Suppressor macrophage treated with lipopolysaccharide for 4 hours (primary cell): ENCODE measurements around the gene ZNF302.
A peak's percentile ranks its signal among the peaks of the same experiment; 100 is the strongest.
"Not testable (repeated sequence)": the region's sequence is repeated elsewhere in the genome, so short reads cannot be mapped to it uniquely, and the experiment has no call there.

Experiments
- DNase-seq: peaks from one replicate; pipeline ENCODE4 v3.0.0-alpha.2; 2020

Gene ZNF302

DNA sequence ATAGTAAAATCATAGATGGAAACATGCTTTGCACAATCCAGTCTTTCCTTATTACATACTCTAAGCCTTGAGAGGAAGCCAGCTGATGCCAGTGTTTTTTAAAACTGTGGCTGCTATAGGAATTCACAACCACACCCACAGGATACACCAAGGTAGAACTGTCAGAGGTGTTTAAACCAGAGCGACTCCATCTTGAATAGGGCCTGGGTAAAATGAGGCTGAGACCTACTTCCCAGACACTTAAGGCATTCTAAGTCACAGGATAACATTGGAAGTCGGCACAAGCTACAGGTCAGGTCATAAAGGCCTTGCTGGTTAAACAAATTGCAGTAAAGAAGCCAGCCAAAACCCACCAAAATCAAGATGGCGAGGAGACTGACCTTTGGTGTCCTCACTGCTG is 2.2 kb upstream of the ZNF302 start:
- no peak for DNase-seq

DNA sequence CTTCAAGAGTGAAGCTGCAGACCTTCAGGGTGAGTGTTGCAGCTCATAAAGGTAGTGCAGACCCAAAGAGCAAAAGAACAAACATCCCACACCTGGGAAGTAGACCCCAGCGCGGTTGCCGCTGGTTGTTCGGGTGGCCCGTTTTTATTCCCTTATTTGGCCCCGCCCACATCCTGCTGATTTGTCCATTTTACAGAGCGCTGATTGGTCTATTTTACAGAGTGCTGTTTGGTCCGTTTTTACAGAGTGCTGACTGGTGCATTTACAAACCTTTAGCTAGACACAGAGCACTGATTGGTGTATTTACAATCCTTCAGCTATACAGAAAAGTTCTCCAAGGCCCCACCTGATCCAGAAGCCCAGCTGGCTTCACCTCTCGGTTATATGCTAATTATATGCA is 1.6 kb upstream of the ZNF302 start:
- no peak for DNase-seq

DNA sequence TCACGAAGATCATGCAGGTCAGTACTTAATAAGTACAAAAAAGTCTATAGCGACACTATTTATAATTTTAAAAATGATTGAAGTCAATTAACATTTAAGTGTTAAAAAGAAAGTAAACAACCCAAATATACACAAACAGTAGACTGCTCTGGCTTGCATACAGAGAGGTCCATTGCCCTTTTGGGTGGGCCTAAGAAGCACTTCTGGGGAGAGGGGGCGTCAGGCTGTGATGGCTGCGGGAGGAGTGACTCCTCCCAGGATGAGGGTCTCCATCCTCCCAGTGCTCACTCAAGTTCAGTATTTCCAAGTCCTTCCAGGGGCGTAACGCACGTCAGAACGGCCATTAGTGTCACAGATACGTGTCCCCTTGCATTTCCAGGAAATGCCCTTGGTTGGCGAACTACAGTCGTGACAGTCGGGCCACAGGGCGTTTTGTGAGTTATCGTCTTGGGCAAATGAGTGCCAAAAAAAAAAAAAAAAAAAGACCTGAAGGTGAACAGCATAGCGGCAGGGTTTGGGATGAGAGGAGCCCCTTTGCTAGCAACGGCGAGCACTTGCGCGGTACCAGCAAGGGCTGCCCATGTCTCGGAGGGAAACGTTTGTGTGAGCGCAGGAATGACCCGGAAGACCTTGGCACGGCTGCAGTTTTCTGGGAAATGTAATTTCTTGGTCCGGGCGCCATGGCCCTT is 637 bp upstream of the ZNF302 start, which contains the start of gene SCGB2B2:
SCGB2B2 (minus strand) TSS at position 463 of the 689 bp plus-strand sequence. CDS start 82,596 bp downstream, outside the sequence.
- peak; percentile 55 for DNase-seq

DNA sequence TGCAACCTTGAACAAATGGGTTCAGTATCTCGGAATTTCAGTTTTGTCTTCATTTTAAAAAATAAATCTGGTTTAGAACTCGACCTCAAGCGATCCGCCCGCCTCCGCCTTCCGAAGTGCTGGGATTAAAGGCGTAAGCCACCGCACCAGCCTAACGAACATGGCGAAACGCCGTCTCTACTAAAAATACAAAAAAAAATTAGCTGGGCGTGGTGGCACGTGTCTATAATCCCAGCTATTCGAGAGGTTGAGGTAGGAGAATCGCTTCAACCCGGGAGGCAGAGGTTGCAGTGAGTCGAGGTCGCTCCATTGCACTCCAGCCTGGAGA is 571 bp downstream of the ZNF302 start:
- DNase-seq, result no peak

DNA sequence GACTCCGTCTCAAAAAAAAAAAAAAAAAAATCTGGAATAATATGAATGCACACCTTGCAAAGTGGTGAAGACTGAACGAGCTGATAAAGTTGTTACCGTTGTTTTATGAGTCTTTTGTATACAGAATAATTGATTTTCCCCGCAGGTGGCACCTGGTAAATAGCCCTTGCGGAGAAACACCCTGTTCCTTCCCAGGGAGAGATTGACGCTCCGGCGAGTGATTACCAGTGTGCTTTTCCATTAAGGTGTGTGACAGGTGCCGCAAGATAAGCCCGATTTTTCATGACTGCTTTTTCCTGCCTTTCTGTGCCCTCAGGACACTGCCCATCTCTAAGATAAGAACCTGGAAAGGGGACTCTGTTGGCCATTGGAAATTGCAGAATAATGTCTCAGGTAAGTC is 943 bp downstream of the ZNF302 start:
- no peak for DNase-seq

DNA sequence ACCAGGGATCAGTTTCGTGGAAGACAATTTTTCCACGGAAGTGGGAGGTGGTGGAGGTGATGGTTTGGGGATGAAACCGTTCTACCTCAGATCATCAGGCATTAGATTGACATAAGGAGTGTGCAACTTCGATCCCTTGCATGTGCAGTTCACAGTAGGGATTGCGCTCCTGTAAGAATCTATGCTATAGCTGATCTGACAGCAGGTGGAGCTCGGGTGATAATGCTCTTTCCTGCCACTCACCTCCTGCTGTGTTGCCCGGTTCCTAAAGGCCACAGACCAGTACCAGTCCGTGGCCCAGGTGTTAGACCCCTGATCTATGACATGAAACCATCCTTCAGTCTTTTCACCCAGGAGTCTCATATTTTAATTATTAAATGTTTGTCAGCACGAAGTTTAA is 4.0 kb downstream of the ZNF302 start:
- no peak for DNase-seq

DNA sequence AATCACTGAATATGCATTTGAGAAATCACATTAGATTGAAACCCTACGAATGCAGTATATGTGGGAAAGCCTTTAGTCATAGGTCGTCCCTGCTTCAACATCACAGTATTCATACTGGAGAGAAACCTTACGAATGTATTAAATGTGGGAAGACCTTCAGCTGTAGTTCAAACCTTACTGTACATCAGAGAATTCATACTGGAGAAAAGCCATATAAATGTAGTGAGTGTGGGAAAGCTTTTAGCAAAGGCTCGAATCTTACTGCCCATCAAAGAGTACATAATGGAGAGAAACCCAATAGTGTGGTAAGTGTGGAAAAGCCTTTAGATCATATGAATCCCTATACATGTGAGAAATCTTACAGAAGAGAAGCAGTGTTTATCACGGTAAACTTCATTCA is 7.8 kb downstream of the ZNF302 start:
- DNase-seq, result not testable (repeated sequence)

DNA sequence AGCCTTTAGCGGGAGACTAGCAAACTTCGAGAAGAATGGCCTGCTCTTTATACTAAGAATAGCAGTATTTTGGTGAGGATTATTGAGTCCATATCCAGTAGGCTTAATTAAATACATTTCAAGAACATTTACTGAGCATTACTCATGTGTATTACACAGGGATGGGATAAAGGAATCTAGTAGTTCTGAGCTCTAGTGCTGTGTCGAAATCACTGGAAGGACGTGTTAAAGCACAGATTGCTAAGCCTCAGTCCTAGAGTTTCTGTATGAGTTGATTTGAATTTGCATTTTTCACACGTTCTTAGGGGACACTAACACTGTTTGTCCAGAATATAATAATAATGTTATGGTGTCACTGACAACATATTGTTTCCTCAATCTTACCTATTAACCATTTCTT is 9.0 kb downstream of the ZNF302 start:
- DNase-seq, result no peak

DNA sequence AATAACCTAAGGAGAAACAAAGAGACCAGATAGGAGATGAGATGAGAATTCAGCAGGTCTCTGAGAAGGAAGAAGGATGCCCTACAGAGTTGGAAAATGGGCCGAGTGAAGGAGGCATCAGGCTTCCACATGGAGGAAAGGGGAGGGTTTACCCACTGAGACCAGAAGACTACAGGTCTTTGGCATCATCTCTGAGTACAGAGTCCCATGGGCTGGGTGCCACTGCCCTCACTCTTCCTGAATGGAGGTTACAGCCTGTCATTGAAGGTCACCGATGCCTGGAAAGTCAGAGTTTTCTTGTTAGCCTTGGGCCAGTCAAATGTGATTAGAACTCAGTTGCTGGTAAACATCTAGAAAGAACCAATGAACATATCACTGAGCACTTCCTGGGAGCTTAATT is 9.9 kb downstream of the ZNF302 start:
- no peak for DNase-seq

DNA sequence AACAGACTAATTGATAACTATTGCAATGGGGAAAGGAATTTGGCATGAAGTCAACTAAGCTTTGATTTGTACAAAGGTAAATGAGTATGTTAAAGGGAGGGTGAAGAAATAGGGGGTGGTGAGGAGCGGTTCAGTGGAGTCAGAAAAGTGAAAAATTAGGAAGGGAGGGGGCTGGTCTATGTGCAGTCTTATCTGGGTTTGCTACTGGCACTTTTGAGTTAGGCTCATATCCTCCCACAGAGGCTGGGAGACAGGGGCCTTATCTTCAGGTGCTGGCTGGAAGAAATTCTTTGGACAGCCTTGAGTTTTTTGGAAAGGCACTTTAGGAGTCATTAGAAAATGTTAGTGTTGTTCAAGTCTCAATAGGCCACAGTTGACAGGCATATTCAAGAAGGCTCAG is 11.1 kb downstream of the ZNF302 start:
- no peak for DNase-seq

DNA sequence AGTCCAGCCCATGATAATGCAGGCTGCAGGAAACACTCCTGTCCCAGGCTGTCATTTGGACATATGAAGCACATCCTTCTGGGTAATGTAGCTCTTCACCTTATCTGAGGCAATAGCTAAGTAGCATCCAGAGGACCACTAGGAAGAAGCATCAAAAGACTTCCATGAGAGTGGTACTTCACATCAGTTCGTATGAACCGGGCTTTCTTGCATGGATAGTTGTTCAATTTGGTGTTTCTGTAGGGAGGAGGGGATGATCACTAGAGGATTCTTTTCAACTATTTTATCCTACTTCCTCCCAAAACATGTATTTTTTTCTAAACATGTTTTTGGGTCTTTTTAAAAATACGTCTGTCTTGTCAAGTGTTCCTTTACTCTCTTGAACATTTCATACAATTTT is 12.9 kb downstream of the ZNF302 start:
- no peak for DNase-seq

DNA sequence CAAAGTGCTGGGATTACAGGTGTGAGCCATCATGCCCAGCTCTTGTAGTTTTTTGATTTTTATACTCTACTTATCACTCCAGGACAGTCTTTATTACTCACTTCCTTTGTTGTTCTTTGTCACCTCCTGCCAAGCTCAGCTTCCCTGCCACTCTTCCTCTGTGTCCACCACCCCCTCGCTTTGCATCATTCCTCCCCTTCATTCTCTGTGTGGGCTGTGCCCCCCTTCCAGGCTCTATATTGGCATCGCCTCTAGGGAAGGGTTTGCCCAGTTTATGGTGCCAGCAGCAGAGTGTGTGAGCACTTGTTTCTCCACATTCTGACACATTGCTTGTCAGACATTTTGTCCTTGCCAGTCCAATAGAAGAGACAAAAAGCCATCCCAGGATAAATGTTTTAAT is 15.1 kb downstream of the ZNF302 start:
- DNase-seq, result no peak

DNA sequence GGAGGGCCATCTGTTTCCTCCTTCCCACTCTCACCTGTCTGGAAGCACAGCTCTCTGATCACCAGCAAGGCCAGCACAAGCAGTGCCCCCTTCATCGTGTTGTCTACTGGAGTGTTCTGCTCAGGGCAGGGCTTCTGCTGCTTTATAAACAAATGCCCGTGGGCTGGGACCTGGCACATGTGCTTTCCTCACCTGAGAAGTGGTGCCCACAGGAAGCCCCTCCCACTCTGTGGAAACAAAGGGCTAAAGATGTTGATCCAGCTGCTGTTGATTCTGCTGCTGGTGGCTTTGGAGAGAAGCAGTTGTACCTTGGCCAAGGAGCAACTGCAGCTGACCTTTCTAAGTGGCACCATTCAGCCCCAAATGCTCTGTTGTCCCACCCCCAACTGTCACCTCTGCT is 30.2 kb downstream of the ZNF302 start:
- DNase-seq, result no peak

DNA sequence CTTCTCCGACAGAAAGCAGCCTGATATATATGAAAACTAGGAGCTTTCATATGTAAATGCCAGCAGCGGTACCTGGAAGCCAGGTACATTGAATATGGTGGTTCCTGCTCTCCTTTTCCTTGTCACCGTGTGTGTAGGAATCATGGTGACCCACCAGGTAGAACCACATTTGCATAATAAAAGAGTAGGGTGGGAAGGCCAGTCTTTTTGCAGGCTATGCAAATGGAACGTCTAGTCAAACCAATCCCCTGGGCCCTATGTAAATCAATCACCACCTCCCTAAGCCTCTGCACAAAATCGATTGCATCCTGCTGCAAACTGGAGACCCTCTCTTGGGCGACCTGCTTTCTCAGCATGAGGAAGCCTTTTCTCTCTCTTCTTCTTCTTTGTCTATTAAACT is 34.4 kb downstream of the ZNF302 start:
- no peak for DNase-seq

DNA sequence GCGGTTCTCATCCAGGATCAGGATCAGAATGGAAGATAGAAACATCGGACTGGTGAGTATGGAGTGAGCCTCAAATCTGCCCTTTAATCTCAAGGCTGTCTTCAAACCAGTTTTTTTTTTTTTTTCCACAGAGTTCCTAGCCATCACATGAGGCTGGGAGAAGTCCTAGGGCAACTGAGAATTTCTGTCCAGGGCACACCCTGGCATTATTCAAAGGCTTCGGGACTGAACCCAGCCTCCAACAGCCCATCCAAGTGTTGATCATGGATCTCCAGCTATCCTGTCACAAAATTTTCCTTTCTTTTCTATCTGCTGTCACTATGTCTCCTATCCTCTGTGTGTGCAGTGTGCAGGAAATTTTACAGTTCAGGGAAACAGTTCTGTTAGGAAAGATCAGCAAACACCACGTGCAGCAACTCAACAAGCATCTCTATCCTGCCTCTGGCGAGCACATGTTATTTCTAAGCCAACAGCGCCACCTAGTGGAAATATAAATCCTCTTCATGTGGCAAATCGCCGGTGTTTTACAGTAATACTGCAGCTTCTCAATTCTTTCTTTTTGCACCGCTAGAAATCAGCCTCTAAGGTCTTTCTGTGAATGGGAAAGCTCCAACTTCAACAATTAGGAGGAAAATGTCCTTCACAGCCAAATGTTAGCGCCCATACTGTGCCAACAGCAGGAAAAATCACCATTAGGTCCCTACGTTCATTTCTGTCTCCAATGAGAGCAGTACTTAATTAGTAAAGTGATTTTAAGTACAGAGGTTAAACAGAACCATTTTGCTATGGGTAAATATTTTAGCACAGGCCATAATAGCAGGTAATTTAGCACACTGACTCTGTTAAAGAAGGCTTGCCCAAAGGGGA is 35.1 kb downstream of the ZNF302 start:
- DNase-seq, result peak; percentile 84

DNA sequence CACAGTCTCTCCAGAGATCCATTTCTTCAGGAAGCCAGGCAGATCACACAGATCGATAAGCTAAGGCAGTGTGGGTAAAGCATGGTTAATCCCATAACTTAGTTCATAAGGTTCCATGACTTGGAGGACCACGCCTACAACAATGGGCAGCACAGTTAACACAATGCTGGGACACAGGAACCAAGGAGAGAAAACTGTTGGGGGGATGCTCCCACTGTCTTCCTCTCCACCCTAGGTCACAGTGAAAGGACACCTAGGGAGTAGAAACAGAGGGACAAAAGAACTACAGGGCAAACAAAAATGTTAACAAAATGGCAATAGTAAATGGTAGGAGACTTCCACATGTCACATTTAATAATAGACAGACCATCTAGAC is 35.8 kb downstream of the ZNF302 start:
- no peak for DNase-seq

DNA sequence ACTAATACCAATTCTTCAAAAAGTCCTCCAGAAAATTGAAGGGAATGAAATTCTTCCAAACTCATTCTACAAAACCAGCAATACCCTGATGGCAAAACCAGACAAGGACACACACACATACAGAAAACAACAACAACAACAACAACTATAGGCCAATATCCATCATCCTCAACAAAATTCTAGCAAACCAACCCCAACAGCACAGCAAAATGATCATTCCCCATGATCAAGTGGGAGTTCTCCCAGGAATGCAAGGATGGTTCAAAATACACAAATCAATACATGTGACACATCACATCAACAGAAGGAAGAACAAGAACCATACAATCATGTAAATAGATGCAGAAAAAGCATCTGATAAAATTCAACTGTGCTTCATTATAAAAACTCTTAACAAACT is 37.9 kb downstream of the ZNF302 start:
- DNase-seq, result no peak

DNA sequence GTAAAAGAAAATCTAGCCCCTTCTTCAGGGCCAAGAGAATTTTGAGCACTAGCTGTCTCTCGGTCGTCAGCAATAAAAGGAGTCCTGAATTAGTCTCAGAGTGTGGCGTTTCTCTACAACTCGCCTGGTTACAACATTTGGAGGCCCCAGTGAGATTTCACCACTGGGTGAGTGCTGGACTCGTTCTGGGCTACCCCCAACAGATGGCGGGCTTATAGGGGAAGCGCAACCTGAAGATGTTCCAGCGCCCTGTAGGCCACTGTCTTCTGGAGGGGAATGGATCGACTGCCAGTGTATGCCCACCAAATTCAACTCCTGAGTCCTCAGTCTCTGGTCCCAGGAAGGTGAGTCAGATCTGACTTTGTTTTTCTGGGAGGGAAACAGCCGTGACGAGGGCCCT is 44.9 kb downstream of the ZNF302 start:
- DNase-seq, result no peak

DNA sequence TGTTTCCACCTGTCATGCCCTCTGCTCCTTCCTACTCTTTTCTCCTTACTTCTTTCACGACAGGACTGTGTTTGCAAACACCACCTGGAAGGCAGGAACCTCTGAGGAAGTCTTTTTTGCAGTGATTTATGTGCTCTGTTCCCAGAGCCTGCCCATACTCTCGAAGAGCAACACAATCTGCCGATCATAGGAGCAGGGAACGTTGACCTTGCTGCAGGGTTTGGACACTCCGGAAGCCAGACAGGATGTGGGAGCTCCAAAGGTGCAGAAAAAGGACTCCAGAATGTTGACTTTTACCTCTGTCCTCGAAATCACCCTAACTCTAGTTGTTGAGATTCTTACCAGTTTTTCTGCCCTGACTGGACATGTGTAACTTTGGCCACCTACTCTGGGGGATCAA is 47.9 kb downstream of the ZNF302 start:
- DNase-seq, result no peak

DNA sequence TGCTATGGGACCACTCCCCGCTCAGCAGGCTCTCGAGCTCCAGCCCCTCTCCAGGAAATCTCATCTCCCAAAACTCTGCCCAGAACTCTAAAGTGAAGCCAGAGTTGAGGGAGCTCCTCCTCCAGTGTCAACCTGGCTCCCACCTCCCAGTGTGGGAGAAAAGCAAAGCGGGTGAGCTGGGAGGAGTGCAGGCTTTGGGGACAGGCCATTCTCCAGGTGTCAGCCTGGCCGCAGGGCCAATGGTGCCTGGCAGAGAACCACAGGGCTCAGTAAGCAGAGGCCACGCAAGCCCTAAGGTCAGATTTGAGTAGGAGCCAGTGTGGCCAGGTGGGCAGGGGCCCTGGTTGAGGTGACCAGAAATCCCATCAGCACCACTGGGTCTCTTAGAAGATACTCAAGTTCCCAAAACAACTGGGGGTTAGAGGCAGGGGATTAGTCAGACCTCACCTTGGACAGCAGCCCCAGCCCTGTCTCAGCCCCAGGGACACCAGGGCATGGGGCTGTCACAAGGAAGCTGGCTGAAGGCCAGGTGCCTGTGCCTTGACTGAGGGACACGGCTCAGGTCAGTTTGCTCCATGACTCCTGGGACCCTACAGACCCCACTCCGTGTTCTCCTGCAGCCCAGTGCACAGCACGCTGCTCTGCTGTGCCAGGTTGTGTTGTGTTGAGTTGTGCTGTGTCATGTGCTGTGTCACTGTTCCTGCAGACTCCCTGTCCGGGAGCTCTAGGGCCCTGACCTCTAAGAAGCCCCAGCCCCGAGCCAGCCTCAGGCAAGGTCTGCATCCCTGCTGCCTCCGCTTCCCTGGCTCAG is 53.7 kb downstream of the ZNF302 start:
- DNase-seq, result no peak

DNA sequence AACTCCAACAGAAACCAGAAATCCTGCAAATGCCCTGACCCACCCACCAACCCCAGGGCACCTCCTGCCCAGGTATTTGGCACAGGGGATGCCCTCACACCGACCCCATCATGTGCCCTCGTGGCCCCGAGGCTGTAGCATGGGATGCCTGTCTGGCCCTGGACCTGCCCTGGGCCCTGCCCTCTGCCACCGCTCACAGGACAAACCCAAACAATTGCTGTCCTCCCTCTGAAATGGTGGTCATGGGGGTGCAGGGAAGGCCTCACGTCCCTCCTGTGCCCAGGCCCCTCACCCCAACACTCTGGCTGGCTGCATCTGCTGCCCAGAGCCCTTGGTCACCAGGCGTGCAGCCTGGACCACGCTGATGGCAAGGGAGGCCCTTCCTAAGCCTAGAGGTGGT is 54.5 kb downstream of the ZNF302 start:
- DNase-seq, result no peak

DNA sequence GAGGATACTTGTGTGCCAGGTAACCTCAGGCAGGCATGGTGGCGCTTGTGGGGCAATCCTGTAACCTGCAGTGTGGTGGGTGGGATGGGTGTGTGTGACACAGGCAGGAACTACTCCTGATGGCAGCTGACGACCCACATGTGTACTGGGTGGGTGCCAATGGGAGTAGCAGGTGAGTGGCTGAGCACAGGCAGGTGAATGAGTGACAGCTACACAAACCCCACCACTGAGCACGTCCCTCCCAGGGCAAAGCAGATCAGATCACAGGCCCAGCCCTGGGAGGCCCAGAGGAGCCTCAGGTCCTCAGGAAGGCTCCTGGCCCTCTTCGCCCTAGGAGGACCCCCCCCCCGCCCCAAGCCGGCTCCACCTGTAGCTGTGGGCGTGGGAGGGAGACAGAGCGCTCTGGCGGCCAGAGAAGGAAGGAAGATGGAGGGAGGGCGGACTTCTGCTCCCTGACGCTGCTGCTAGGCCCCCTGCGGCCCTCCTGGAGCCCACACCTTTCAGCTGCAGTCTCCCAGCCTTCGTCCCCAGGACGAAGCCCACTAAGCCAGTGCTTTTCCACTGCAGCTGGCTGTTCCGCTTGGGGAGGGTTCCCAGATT is 55.2 kb downstream of the ZNF302 start:
- DNase-seq, result no peak

DNA sequence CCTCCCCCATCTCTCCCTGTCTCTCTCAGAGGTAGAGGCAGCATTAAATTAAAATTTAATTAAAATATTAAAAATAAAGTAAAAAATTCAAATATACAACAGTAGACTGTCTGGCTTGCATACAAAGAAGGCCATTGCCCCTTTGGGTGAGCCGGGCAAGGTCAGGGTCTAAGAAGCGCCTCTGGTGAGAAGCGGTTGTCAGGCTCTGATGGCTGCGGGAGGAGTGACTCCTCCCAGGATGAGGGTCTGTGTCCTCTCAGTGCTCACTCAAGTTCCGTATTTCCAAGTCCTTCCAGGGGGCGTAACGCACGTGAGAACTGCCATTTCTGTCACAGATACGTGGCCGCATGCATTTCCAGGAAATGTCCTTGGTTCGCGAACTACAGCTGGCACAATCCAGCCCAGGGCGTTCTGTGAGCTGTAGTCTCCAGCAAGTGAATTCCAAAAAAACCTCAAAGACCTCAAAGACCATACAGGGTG is 55.8 kb downstream of the ZNF302 start:
- peak; percentile 64 for DNase-seq
